ENCODE results near the gene BDKRB2.

Gene BDKRB2

GRCh38 chr14:96250485-96250884, 45.8 kb downstream of the BDKRB2 start:
- no peak overlapping the region for H3K4me3 ChIP-seq (ENCODE audit: low read depth, low read length)
- no peaks in the 10 kb centered on the region for H3K27me3 ChIP-seq
- no peaks in the 10 kb centered on the region for H3K9me3 ChIP-seq
- peaks cover 9% of the 10 kb centered on the region for H3K4me1 ChIP-seq
- TF ChIP-seq CTCF (IDR thresholded peaks at IDR 0.05; ENCODE audit: low read depth, low read length) = no peak
- DNase-seq = no peak
- no peaks in the 10 kb centered on the region for H3K36me3 ChIP-seq

GRCh38 chr14:96251656-96252155, 47.1 kb downstream of the BDKRB2 start:
- TF ChIP-seq CTCF (IDR thresholded peaks at IDR 0.05; ENCODE audit: low read depth, low read length) = no peak
- Histone ChIP-seq H3K27me3 (no peaks in the 10 kb centered on the region), H3K36me3 (no peaks in the 10 kb centered on the region), H3K4me1 (peaks cover 9% of the 10 kb centered on the region), H3K9me3 (no peaks in the 10 kb centered on the region), H3K4me3 (ENCODE audit: low read depth, low read length) (no peak overlapping the region)
- DNase-seq = no peak

GRCh38 chr14:96252323-96252998, 47.8 kb downstream of the BDKRB2 start:
- Histone ChIP-seq H3K4me1 (peaks cover 9% of the 10 kb centered on the region), H3K27me3 (no peaks in the 10 kb centered on the region), H3K36me3 (no peaks in the 10 kb centered on the region), H3K9me3 (no peaks in the 10 kb centered on the region), H3K4me3 (ENCODE audit: low read depth, low read length) (no peak overlapping the region)
- no peak for TF ChIP-seq CTCF (IDR thresholded peaks at IDR 0.05; ENCODE audit: low read depth, low read length)
- no peak for DNase-seq

- no peaks in the 10 kb centered on the region for H3K9me3 ChIP-seq
- no peaks in the 10 kb centered on the region for H3K27me3 ChIP-seq
- H3K4me1 ChIP-seq = peaks cover 9% of the 10 kb centered on the region
- DNase-seq = no peak
- H3K4me3 ChIP-seq (ENCODE audit: low read depth, low read length) = no peak overlapping the region
- no peaks in the 10 kb centered on the region for H3K36me3 ChIP-seq
- TF ChIP-seq CTCF (IDR thresholded peaks at IDR 0.05; ENCODE audit: low read depth, low read length) = no peak
These were observed 48.4 kb downstream of the BDKRB2 start for GRCh38 chr14:96252999-96253539.

- Histone ChIP-seq H3K9me3 (no peaks in the 10 kb centered on the region), H3K27me3 (no peaks in the 10 kb centered on the region), H3K4me1 (peaks cover 7% of the 10 kb centered on the region), H3K36me3 (no peaks in the 10 kb centered on the region), H3K4me3 (ENCODE audit: low read depth, low read length) (no peak overlapping the region)
- no peak for DNase-seq
- no peak for TF ChIP-seq CTCF (IDR thresholded peaks at IDR 0.05; ENCODE audit: low read depth, low read length)
These were observed 50.0 kb downstream of the BDKRB2 start for GRCh38 chr14:96254687-96255086.
